H9 (cell line): ENCODE data around the gene TNRC18. TPM values are rescaled to one million over a fixed set of nuclear protein-coding genes. Genes with fewer than 3 reads are reported as not detected.

Source experiments
- DNase-seq: peaks from one replicate; pipeline ENCODE4 v3.0.0-alpha.2; 2017
- H2AFZ ChIP-seq: one replicate; pipeline ENCODE4 v1.6.1; 2013; ENCODE audit warnings: mild to moderate bottlenecking, low read length, control low read depth, moderate library complexity
- H2AK5ac ChIP-seq: 2 replicates; pipeline ENCODE4 v1.6.1; 2013; ENCODE audit warnings: low read length, control low read depth, mixed read lengths; ENCODE audit not compliant: insufficient read length
- H2BK120ac ChIP-seq: one replicate; pipeline ENCODE4 v1.6.1; 2013; ENCODE audit warnings: low read depth, mild to moderate bottlenecking, low read length, control low read depth, inconsistent platforms; ENCODE audit not compliant: poor library complexity, severe bottlenecking
- H2BK12ac ChIP-seq: 2 replicates; pipeline ENCODE4 v1.6.1; 2013; ENCODE audit warnings: low read length, control low read depth, mixed read lengths, low read depth; ENCODE audit not compliant: insufficient read length
- H2BK15ac ChIP-seq: 2 replicates; pipeline ENCODE4 v1.6.1; 2013; ENCODE audit warnings: low read depth, low read length, control low read depth
- H2BK20ac ChIP-seq: one replicate; pipeline ENCODE4 v1.6.1; 2013; ENCODE audit warnings: low read depth, mild to moderate bottlenecking, low read length, control low read depth, inconsistent platforms; ENCODE audit not compliant: poor library complexity, severe bottlenecking
- H2BK5ac ChIP-seq: 2 replicates; pipeline ENCODE4 v1.6.1; 2013; ENCODE audit warnings: low read length, control low read depth, mixed read lengths; ENCODE audit not compliant: insufficient read length
- H3K14ac ChIP-seq: 2 replicates; pipeline ENCODE4 v1.6.1; 2013; ENCODE audit warnings: low read length, control low read depth; ENCODE audit not compliant: insufficient read depth
- H3K18ac ChIP-seq: 2 replicates; pipeline ENCODE4 v1.6.1; 2013; ENCODE audit warnings: low read depth, mild to moderate bottlenecking, mixed read lengths, low read length, control low read depth; ENCODE audit not compliant: insufficient read length
- H3K23ac ChIP-seq: 2 replicates; pipeline ENCODE4 v1.6.1; 2013; ENCODE audit warnings: low read length, control low read depth, mixed read lengths, low read depth; ENCODE audit not compliant: insufficient read length
- H3K23me2 ChIP-seq: 2 replicates; pipeline ENCODE4 v1.6.1; 2013; ENCODE audit warnings: low read depth, mild to moderate bottlenecking, mixed read lengths, low read length, control low read depth; ENCODE audit not compliant: insufficient read length, poor library complexity, severe bottlenecking
- H3K27ac ChIP-seq: 2 replicates; pipeline ENCODE4 v1.5.1; 2013; ENCODE audit warnings: low read length, control low read depth, mixed read lengths, low read depth; ENCODE audit not compliant: insufficient read length
- H3K27me3 ChIP-seq: 2 replicates; pipeline ENCODE4 v1.6.1; 2013; ENCODE audit warnings: low read length, control low read depth, inconsistent platforms; ENCODE audit not compliant: insufficient read depth
- H3K4ac ChIP-seq: 2 replicates; pipeline ENCODE4 v1.6.1; 2013; ENCODE audit warnings: low read depth, mild to moderate bottlenecking, control low read depth, inconsistent platforms, low read length, moderate library complexity
- H3K4me1 ChIP-seq: 2 replicates; pipeline ENCODE4 v1.6.1; 2013; ENCODE audit warnings: low read length, control low read depth, inconsistent platforms; ENCODE audit not compliant: insufficient read depth
- H3K4me2 ChIP-seq: 2 replicates; pipeline ENCODE4 v1.6.1; 2013; ENCODE audit warnings: low read length, control low read depth, mixed read lengths; ENCODE audit not compliant: insufficient read length, insufficient read depth
- H3K56ac ChIP-seq: 2 replicates; pipeline ENCODE4 v1.6.1; 2013; ENCODE audit warnings: low read depth, mild to moderate bottlenecking, mixed read lengths, low read length, control low read depth; ENCODE audit not compliant: insufficient read length
- H3K79me1 ChIP-seq: 2 replicates; pipeline ENCODE4 v1.6.1; 2013; ENCODE audit warnings: low read depth, mild to moderate bottlenecking, moderate library complexity, low read length, control low read depth, inconsistent platforms; ENCODE audit not compliant: insufficient read depth, poor library complexity, severe bottlenecking
- H3K79me2 ChIP-seq: 2 replicates; pipeline ENCODE4 v1.6.1; 2013; ENCODE audit warnings: low read length, control low read depth, inconsistent platforms; ENCODE audit not compliant: insufficient read depth
- H3K9ac ChIP-seq: 2 replicates; pipeline ENCODE4 v1.6.1; 2013; ENCODE audit warnings: low read length, control low read depth, mixed read lengths; ENCODE audit not compliant: insufficient read length; ENCODE audit errors: extremely low read depth
- H3K9me3 ChIP-seq: one replicate; pipeline ENCODE4 v1.6.1; 2013; ENCODE audit warnings: low read depth, low read length, inconsistent platforms; ENCODE audit not compliant: control insufficient read depth
- H3T11ph ChIP-seq: one replicate; pipeline ENCODE4 v1.6.1; 2013; ENCODE audit warnings: mild to moderate bottlenecking, low read length, control low read depth, inconsistent platforms
- H4K20me1 ChIP-seq: one replicate; pipeline ENCODE4 v1.6.1; 2013; ENCODE audit not compliant: control insufficient read depth, insufficient read length, insufficient read depth
- H4K5ac ChIP-seq: 2 replicates; pipeline ENCODE4 v1.6.1; 2013; ENCODE audit warnings: low read depth, mild to moderate bottlenecking, mixed read lengths, low read length, control low read depth; ENCODE audit not compliant: insufficient read length
- H4K8ac ChIP-seq: replicated peaks from 2 replicates; pipeline ENCODE4 v1.6.1; 2013; ENCODE audit warnings: low read length, control low read depth, mixed read lengths, low read depth; ENCODE audit not compliant: insufficient read length
- H4K91ac ChIP-seq: 2 replicates; pipeline ENCODE4 v1.6.1; 2013; ENCODE audit warnings: low read depth, mild to moderate bottlenecking, moderate library complexity, mixed read lengths, low read length, control low read depth; ENCODE audit not compliant: insufficient read length
- H3K27ac Mint-ChIP-seq, 3 experiments: 2 replicates in 2 of 3; 3 replicates in 1 of 3; pipeline ENCODE4 v1.8.0; 2020 to 2021; ENCODE audit warnings: mixed read lengths in 3 of 3, mild to moderate bottlenecking in 1 of 3, moderate library complexity in 1 of 3
- H3K27me3 Mint-ChIP-seq: 2 replicates; pipeline ENCODE4 v1.8.0; 2021; ENCODE audit warnings: low read depth, mild to moderate bottlenecking, moderate library complexity, mixed read lengths
- H3K36me3 Mint-ChIP-seq, 3 experiments: 2 replicates in 2 of 3; 3 replicates in 1 of 3; pipeline ENCODE4 v1.8.0; 2020 to 2021; ENCODE audit warnings: low read depth in 3 of 3, mixed read lengths in 3 of 3; ENCODE audit not compliant: insufficient read depth in 1 of 3
- H3K4me1 Mint-ChIP-seq, 2 experiments: 2 replicates each; pipeline ENCODE4 v1.8.0; 2020; ENCODE audit warnings: mixed read lengths in 2 of 2
- H3K4me3 Mint-ChIP-seq, 2 experiments: 2 replicates in 1 of 2; 3 replicates in 1 of 2; pipeline ENCODE4 v1.8.0; 2020 to 2021; ENCODE audit warnings: mild to moderate bottlenecking in 2 of 2, mixed read lengths in 2 of 2, moderate library complexity in 1 of 2
- H3K9me3 Mint-ChIP-seq, 2 experiments: 2 replicates in 1 of 2; 3 replicates in 1 of 2; pipeline ENCODE4 v1.8.0; 2020; ENCODE audit warnings: mild to moderate bottlenecking in 2 of 2, mixed read lengths in 2 of 2, moderate library complexity in 1 of 2
- CTCF ChIP-seq: fragments of 200-600 bp; sonication (generic); conservative IDR thresholded peaks from 3 replicates; pipeline ENCODE4 v1.8.0; 2021; ENCODE audit warnings: antibody characterized with exemption, mild to moderate bottlenecking
- WGBS: extraction: QIAGEN DNeasy Blood & Tissue Kit; methylation state at CpG from one replicate; pipeline ENCODE4 v1.1.7; 2013; ENCODE audit warnings: missing lambda C conversion rate, low lambda C conversion rate, mixed read lengths; ENCODE audit not compliant: insufficient read length; ENCODE audit errors: extremely low coverage; 5-methylcytosine and 5-hydroxymethylcytosine counted together
- total RNA-seq: library from RNA; stranded (reverse); gene quantifications from 2 replicates; pipeline ENCODE4 v1.2.1, GENCODE V29; 2021

TNRC18 gene
- total RNA-seq, 1 experiment from 2014 or later = 21.2 TPM

GRCh38 chr7:5354460-5355232, 69.0 kb downstream of the TNRC18 start:
- Histone ChIP-seq H3K9me3 (no peaks in the 10 kb centered on the region), H3K56ac (no peak overlapping the region), H3T11ph (no peak overlapping the region), H3K27me3 (peaks cover 16% of the 10 kb centered on the region; the same call in 1 of the 2 replicates), H3K79me1 (no peaks in the 10 kb centered on the region), H3K4me2 (no peak overlapping the region), H4K5ac (no peak overlapping the region), H3K27ac (no peak overlapping the region), H2AK5ac (no peak overlapping the region), H3K79me2 (no peaks in the 10 kb centered on the region), H3K14ac (no peak overlapping the region), H2BK20ac (no peak overlapping the region), H4K91ac (no peak overlapping the region), H2BK12ac (no peak overlapping the region), H3K4ac (no peak overlapping the region), H2BK15ac (no peak overlapping the region), H4K8ac (no peak overlapping the region), H2BK120ac (no peak overlapping the region), H3K18ac (no peak overlapping the region), H3K9ac (no peak overlapping the region), H2AFZ (no peak overlapping the region), H4K20me1 (no peaks in the 10 kb centered on the region), H2BK5ac (no peak overlapping the region), H3K23me2 (no peaks in the 10 kb centered on the region), H3K4me1 (0 out of 2 replicates have a peak, but pooled peaks cover 2% of the 10 kb centered on the region), H3K23ac (no peak overlapping the region)
- H3K9me3 Mint-ChIP-seq = peaks cover 0 to 15% of the 10 kb centered on the region in 2 experiments; a peak in 3 of 5 replicates
- H3K36me3 Mint-ChIP-seq = peaks cover 3 to 16% (median 12%) of the 10 kb centered on the region in 3 experiments; a peak in 6 of 7 replicates
- no peak for TF ChIP-seq CTCF
- peaks cover 29 to 33% of the 10 kb centered on the region in 2 experiments for H3K4me1 Mint-ChIP-seq
- peak overlapping the region in 1 of 3 experiments; percentile 54; a peak in 1 of 7 replicates for H3K27ac Mint-ChIP-seq
- H3K4me3 Mint-ChIP-seq = peak overlapping the region in 1 of 2 experiments; percentile 47; a peak in 3 of 5 replicates
- peak; percentile 74 for DNase-seq
- WGBS = no CpG with 5 or more reads among the region's 17 CpGs
- H3K27me3 Mint-ChIP-seq = peaks cover 33% of the 10 kb centered on the region
